ENCODE results near the gene RPRD1A.
"Not testable (repeated sequence)": the region's sequence is repeated elsewhere in the genome, so short reads cannot be mapped to it uniquely, and the experiment has no call there.

RPRD1A gene

DNA sequence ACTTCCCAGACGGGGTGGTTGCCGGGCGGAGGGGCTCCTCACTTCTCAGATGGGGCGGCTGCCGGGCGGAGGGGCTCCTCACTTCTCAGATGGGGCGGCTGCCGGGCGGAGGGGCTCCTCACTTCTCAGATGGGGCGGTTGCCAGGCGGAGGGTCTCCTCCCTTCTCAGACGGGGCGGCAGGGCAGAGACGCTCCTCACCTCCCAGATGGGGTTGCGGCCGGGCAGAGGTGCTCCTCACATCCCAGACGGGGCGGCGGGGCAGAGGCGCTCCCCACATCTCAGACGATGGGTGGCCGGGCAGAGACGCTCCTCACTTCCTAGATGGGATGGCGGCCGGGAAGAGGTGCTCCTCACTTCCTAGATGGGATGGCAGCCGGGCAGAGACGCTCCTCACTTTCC, 10.4 kb upstream of the RPRD1A start:
- DNase-seq (ENCODE audit: low spot score), result not testable (repeated sequence)

DNA sequence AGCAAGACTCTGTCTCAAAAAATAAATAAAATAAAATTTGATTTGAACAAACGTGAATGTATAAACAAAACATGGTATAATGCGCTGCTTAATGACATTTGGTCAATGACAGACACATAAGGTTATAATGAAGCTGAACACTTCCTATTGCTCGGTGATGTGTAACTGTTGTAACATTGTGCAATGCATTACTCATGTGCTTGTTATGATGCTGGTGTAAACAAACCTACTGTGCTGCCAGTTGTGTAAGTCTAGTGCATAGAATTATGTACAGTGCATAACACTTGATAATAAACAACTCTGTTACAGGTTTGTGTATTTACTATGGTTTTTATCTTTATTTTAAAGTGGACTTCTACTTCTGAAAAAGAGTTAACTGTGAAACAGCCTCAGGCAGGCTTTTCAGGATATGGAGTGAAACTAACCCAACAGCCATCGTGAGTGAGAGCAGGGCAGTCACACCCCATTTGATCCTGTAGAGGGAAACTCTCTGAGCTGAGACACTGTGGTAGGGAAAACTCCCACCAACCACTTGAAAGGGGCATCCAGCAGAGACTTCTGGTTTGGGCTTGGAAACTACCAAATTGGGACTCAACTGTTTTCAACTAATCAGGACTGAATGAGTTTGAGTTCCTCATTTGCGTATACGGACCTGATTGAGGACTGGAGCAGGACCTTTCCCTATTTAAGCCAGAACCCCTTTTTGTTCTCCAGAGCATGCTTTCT, 8.7 kb upstream of the RPRD1A start:
- DNase-seq (ENCODE audit: low spot score), result no peak

DNA sequence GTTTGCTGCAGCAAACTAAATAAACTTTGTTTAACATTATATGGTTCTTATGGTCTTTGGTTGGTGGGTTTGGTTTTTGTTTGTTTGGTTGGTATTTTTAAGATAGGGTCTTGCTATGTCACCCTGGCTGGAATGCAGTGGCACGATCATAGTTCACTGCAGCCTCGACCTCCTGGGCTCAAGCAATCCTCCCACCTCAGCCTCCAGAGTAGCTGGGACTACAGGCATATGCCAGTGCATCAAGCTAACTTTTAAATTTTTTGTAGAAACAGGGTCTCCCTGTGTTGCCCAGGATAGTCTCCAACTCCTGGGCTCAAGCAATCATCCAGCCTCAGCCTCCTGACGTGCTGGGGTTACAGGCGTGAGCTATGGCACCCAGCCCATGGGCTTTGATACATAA, 7.1 kb upstream of the RPRD1A start:
- no peak for DNase-seq (ENCODE audit: low spot score)

DNA sequence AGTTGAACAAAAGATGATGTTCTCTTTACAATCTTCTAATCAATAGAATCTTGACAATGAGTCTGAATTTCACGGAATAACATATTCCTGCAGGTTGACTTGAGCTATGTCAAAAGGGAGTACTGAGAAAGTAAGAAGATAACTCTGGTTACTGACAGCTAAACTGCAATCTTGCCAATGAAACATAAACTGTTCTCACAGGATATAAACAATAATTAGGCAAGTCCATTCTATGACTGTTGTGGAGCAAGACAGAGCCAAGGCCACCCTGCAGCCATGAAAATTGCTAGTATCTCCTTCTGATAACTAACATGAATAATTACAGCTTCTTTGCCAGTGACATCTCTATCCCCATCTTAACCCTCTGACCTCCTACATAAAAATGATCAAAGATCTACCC, 6.3 kb upstream of the RPRD1A start:
- DNase-seq (ENCODE audit: low spot score), result no peak

DNA sequence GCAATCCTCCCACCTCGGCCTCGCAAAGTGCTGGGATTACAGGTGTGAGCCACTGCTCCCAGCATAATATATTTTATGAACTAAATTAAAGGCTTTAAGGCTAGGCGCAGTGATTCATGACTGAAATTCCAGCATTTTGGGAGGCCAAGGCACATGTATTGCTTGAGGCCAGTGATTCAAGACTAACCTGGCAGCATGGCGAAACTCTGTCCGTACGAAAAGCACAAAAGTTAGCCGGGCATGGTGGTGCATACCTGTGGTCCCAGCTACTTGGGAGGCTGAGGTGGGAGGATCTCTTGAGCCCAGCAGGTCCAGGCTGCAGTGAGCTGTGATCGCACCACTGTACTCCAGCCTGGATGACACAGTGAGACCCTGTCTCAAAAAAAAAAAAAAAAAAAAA, 5.0 kb upstream of the RPRD1A start:
- not testable (repeated sequence) for DNase-seq (ENCODE audit: low spot score)

DNA sequence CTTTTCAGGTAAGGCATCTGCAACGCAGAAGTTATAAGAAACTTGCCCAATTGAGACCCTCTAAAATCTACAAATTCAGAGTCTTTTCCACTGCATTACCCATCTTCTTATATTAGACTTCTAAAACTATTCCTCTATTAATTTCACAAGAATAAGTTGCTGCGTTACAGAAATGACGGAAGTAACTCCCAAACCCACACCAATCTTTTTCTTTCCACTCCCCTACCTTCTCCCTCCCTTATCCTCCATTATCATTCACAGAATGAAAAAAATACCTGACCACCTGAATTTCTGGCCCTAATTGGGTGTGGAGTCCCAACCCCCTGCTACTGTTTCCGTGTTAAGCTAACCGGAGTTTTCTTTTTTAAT, 689 bp downstream of the RPRD1A start:
- DNase-seq (ENCODE audit: low spot score), result peak; percentile 15

DNA sequence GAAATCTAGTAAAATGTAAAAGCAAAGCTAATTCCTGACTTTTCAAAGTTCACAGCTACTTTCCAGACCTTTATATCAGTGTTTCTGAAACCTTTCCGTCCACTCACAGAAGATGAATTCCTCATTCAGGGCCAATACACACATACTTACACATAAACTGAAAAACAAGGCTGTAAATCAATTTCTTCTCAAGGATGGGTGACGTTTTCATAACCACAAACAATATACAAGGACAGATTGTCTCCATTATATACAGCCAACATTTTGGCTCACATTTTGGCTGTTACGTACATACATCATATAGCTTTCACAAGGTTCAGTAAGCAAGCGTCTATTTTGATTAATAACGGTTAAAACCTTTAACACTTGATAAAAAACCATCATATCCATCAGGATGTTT, 1.4 kb downstream of the RPRD1A start:
- DNase-seq (ENCODE audit: low spot score), result peak; percentile 20

DNA sequence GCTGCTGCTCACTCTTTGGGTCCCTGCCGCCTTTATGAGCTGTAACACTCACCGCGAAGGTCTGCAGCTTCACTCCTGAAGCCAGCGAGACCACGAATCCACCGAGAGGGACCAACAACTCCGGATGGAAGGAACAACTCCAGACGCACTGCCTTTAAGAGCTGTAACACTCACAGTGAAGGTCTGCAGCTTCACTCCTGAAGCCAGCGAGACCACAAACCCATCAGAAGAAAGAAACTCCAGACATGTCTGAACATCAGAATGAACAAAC, 2.6 kb downstream of the RPRD1A start:
- not testable (repeated sequence) for DNase-seq (ENCODE audit: low spot score)

DNA sequence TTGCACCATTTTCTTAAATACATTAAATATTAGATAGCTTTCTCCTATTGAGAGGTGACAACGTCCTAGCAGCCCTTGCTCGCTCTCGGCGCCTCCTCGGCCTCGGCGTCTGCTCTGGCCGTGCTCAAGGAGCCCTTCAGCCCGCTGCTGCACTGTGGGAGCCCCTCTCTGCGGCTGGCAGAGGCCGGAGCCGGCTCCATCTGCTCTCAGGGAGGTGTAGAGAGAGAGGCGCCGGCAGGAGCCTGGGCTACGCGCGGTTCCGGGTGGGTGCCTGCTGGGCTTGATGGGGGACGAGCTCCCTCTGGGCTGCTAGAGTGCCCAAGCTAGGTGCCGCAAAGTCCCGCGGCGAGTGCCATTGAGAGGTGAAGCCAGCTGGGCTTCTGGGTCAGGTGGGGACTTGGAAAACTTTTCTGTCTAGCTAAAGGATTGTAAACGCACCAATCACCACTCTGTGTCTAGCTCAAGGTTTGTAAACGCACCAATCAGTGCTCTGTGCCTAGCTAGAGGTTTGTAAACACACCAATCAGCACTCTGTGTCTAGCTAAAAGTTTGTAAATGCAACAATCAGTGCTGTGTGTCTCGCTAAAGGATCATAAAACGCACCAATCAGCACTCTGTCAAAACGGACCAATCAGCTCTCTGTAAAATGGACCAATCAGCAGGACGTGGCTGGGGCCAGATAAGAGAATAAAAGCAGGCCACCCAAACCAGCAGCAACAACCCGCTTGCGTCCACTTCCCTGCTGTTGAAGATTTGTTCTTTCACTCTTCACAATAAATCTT, 3.1 kb downstream of the RPRD1A start:
- DNase-seq (ENCODE audit: low spot score), result no peak

DNA sequence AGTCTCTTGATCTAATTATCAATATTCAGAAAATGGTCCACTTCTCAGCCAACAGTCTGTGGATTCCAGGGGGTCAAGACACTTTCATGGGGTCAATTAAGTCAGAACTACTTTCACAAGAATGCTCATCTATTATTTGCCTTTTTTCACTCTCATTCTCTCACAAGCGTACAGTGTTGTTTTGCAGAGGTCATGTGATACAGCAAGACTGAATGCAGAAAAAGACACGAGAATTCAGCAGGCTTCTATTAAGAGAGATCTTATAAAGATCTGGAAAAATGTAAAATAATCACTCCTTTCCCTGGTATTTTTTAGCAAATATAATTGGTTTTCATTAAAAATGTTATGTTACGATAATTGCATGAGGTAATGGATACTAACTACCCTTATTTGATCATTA, 8.7 kb downstream of the RPRD1A start:
- DNase-seq (ENCODE audit: low spot score), result peak; percentile 74

DNA sequence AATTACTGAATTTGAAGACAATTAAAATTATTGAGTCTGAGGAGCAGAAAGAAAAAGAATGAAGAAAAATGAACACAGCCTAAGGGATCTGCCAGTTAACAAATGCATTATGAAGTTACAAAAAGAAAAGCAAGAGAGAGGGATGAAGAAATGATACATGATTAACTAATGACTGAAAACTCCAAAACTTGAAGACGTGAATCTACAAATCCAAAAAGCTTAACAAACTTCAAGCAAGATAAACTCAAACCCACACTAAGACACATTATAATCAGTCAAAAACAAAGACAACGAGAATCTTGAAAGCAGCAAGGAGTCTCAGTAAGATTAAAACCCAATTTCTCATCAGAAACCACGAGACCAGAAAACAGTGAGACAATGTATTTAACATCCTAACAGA, 15.6 kb downstream of the RPRD1A start:
- no peak for DNase-seq (ENCODE audit: low spot score)

DNA sequence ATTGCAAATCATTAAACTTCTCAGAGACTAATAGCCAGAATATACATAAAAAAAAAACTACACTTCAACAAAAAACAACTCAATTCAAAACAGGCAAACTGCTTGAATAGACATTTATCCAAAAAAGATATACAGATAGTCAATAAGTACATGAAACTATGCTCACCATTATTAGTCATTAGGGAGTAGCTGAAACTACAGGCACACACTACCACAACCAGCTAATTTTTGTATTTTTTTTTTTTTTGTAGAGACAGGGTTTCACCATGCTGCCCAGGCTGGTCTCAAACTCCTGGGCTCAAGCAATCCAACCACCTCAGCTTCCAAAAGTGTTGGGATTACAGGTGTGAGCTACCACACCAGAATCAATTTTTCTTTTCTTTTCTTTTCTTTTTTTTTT, 16.9 kb downstream of the RPRD1A start:
- no peak for DNase-seq (ENCODE audit: low spot score)

DNA sequence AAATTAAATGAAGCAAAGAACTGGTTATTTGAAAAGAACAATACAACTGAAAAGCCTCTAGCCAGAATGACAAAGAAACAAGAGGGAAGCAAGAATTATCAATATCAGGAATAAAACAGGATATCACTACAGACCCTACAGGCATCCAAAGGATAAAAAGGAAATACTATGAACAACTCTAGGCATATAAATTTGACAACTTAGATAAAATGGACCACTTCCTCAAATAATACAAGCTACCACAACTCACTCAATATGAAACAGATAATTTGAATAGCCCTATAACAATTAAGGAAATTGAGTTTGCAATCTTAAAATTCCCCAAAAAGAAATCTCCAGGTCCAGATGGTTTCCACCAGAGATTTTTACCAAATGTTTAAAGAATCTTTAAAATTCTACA, 19.8 kb downstream of the RPRD1A start:
- DNase-seq (ENCODE audit: low spot score), result no peak

DNA sequence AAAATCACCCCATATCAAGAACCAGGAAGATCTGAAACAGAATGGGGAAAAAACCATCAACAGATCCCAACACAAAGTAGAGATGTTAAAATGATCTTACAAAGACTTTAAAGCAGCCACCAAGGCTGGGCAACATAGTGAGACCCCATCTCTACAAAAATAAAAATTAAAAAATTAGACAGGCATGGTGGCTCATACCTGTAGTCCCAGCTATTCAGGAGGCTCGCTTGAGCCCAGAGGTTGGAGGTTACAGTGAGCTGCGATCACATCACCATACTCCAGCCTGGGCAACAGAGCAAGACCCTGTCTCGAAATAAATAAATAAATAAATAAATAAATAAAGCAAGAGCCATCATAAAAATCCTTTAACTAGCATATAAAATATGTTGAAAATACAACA, 20.5 kb downstream of the RPRD1A start:
- no peak for DNase-seq (ENCODE audit: low spot score)

DNA sequence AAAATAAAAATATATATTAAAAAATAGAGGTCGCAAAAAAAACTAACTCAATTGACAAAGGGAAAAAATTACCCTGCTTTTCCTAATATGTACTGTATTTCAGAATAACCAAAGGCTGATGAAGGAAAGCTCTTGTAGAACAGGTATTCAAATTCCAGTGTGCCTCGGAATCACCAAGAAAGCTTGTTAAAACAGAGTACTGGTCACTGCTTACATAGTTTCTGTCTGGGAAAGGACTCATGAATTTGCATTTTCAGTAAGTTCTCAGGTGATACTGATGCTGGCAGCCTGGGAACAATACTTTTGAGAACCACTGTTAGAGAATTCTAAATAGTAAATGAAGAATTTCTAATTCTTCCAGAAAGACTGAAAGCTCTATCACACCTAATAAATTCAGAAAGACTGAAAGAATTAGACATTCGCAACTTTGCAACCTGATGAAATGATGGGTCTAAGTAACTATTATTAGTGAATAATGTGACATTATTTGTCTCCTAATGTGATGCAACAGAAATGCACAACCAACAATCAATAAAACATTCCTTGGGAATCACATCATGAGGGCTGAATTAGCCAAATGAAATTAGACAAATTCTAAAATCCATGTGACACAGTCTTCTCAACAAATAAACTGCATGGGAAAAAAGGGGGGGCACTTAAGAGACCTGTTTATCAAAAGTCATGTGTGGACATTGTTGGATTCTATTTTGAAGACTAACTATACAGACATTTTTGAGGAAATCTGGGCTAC, 21.9 kb downstream of the RPRD1A start:
- no peak for DNase-seq (ENCODE audit: low spot score)

DNA sequence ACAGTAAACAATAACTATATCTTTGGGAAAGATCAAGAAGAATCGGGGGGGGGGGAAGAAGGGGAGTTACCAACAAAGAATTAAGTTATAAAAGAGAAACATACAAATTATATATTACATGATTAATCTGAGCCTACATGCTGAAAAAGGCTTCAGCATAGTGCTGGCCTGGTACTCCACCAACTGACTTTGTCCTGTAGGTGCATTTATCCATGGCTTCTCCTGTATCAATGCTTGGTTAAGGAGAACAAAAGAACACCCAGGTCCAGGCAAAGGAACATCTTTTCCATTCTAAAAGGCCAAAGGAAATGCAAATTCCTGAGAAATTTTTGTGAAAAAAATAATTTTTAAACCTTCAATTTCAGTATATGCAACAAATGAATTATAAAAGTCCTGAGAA, 24.2 kb downstream of the RPRD1A start:
- DNase-seq (ENCODE audit: low spot score), result no peak

DNA sequence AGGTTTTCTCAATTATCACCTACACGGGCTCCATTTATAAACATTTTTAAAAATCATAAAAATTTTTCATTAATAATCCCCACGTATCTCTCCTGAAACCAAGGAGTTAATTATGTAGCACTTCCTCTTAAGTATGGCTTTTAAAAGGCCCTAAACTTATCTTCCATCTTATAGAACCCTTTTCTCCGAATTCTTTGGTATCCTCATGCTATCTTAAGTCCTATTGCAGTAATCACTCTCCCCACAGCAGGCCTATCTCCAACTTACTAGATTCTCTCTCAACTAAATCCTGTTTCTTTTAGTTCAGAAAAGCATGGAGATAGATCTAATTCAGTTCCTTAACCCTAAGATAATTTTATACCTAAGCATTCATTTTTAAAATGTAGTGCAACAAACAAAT, 26.2 kb downstream of the RPRD1A start:
- DNase-seq (ENCODE audit: low spot score), result no peak

DNA sequence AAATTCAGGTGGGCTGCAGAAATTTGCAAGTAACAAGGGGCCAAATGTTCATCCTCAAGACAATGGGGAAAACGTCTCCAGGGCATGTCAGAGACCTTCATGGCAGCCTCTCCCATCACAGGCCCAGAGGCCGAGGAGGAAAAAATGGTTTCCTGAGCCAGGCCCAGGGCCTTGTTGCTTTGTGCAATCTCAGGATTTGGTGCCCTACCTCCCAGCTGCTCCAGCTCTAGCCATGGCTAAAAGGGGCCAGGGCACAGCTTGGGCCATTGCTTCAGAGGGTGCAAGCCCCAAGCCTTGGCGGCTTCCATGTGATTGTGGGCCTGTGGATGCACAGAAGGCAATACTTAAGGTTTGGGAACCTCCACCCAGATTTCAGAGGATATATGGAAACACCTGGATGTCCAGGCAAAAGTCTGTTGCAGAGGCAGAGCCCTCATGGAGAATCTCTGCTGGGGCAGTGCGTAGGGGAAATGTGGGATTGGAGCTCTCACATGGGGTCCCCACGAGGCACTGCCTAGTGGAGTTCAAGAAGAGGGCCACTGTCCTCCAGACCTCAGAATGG, 29.2 kb downstream of the RPRD1A start:
- no peak for DNase-seq (ENCODE audit: low spot score)

DNA sequence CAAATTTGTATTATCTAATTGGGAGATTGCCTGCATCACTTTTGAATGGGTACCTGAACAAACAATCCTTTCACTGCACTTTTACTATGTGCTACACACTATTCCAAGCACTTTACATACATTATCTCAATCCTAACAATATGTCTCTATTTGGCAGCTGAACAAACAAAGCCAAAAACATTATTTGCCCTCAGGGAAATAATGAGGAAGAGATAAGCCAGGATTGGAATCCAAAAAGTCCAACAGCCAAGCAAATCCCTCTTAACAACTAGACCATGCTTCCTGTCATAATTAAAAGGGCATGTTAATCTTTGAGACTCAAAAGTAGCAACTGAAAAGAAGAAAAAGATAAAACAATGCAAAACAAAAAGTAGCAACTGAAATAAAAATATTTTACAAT, 32.1 kb downstream of the RPRD1A start:
- DNase-seq (ENCODE audit: low spot score), result no peak

DNA sequence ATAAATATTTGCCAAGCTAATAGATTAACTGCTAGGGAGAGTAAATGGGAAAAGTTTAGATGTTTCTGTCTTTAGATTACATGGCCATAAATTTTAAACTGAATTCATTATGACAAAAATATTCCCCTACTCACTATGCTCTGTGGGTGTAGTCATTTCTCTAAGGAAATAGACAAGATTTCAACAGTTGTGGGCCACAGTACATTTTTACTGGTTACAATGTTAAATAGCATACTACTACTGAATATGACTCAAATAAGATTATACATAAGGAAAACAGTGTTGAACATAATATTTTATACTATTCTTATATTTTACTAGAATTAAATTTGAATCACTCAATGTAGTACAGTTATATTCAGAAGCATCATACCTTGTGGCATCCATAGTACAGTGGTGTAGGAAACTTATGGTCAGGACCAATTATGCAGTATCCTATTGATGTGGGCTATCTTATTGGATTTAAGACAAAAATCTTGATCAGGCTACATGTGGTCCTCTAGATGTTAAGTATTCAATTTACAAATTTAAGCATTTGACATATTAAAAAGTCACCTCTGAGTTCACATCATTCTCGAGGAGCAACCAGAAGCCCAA, 33.0 kb downstream of the RPRD1A start:
- no peak for DNase-seq (ENCODE audit: low spot score)

DNA sequence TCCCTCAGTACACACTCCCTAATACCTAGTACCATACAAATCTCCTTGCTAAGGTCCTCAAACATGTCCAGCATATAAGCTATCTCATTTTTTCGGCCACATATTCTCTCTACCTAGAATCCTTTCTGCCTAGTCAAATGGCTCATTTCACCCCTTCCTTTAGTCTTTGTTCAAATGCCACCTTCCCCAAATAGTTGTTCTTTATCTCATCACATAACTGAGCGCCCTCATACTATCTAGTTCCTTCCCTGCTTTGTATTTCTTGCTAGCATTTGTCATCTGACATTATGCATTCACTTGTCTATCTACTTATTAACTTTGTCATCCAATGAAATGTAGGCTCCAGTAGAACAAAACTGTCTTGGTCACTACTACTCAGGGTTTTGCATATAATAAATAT, 35.5 kb downstream of the RPRD1A start:
- no peak for DNase-seq (ENCODE audit: low spot score)

DNA sequence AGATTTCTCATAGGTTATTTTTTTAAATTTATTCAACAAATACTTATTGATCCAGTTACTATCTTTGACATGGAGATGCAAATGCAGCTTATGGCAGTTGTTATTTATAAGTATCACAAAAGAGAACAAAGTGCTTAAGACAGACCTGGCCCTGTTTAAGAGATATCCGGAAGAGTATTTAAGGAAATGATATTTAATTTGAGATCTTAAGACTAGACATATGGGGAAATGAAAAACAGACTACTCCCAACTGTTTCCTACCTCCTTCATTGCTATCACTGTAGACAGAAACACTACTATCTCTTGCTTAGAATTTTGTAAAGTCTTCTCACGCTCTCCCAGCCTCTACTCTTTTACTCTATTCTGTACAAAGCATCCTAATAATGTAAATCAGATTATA, 36.0 kb downstream of the RPRD1A start:
- no peak for DNase-seq (ENCODE audit: low spot score)

DNA sequence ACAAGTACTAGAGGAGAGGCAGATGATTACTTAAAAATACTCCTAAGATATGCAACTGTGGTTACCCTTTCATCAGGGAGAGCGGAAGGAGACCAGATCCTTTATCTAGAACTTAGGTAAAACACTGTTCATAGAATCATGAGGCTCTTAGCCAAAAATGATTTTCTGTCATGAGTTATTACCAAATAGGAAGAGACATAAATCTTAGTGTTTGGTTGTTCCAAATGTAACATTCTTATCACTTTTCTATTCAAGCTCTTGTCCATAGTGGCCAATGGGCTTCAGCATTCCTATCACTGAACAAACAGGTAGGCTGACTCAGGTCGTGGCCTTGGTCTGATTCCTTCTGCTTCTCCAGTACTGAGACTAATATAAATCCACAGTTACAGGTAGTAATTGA, 38.5 kb downstream of the RPRD1A start:
- no peak for DNase-seq (ENCODE audit: low spot score)

Data from pons (tissue), 1 donor.